Measurements from ENCODE around the gene CCL21. TPM values are rescaled to one million over a fixed set of nuclear protein-coding genes. Genes with fewer than 3 reads are reported as not detected.

CCL21 gene
- total and polyA plus RNA-seq, 2 of the 8 experiments (the other 6 are each of a cell fraction or from before 2014, with no cell fraction given) = not detected

GRCh38 chr9:34669809-34670562, 40.0 kb downstream of the CCL21 start:
- Histone ChIP-seq H3K56ac (replicated peaks; ENCODE audit: insufficient read length, low read depth, low read length) (no peak overlapping the region), H2BK12ac (ENCODE audit: low read depth, low read length) (no peak overlapping the region), H3K4me1 (replicated peaks in 1 of 4; ENCODE audit: control insufficient read depth in 3 of 4, insufficient read depth in 4 of 4, low read length in 3 of 4) (peaks cover 0 to 1% (median 0%) of the 10 kb centered on the region in 4 experiments; a peak in 1 of 7 replicates), H3K23me2 (ENCODE audit: low read depth, low read length) (peaks cover 4% of the 10 kb centered on the region; the same call in 1 of the 2 replicates), H3K79me1 (ENCODE audit: low read depth, low read length) (no peaks in the 10 kb centered on the region), H4K91ac (replicated peaks; ENCODE audit: insufficient read length, low read length) (no peak overlapping the region), H2BK5ac (ENCODE audit: low read depth, low read length) (no peak overlapping the region), H4K5ac (ENCODE audit: insufficient read length, low read depth, low read length) (no peak overlapping the region), H3K23ac (ENCODE audit: insufficient read length) (no peak overlapping the region), H3K27me3 (replicated peaks in 1 of 4; ENCODE audit: control insufficient read depth in 3 of 4, extremely low read depth in 1 of 4, insufficient read depth in 3 of 4, low read length in 3 of 4) (no peaks in the 10 kb centered on the region), H2AFZ (ENCODE audit: low read length) (no peak overlapping the region), H2BK120ac (replicated peaks; ENCODE audit: low read depth, low read length) (no peak overlapping the region), H3K18ac (ENCODE audit: extremely low read depth, low read length) (no peak overlapping the region), H2BK15ac (ENCODE audit: low read length) (no peak overlapping the region), H3K9me3 (ENCODE audit: insufficient read depth in 2 of 2, low read depth in 1 of 2, low read length in 1 of 2) (peaks cover 3 to 5% of the 10 kb centered on the region in 2 experiments; a peak in 1 of 4 replicates), H2AK5ac (ENCODE audit: low read depth, low read length) (no peak overlapping the region), H3K27ac (ENCODE audit: low read depth, low read length) (no peak overlapping the region), H3K14ac (ENCODE audit: insufficient read length) (no peak overlapping the region), H4K8ac (ENCODE audit: extremely low read depth, insufficient read depth, low read length) (no peak overlapping the region), H3K79me2 (ENCODE audit: control insufficient read depth in 1 of 2, insufficient read depth in 2 of 2, low read length in 2 of 2) (peaks cover 0 to 8% of the 10 kb centered on the region in 2 experiments; a peak in 1 of 4 replicates), H4K20me1 (replicated peaks in 1 of 2; ENCODE audit: control insufficient read depth in 1 of 2, insufficient read depth in 2 of 2, low read length in 2 of 2) (peaks cover 0 to 6% of the 10 kb centered on the region in 2 experiments), H2BK20ac (ENCODE audit: low read length) (no peak overlapping the region), H3K4ac (replicated peaks; ENCODE audit: insufficient read length, low read depth, low read length) (no peak overlapping the region), H3K9ac (replicated peaks in 1 of 4; ENCODE audit: extremely low read depth in 1 of 4, low read depth in 3 of 4, low read length in 3 of 4) (no peak overlapping the region), H3K4me2 (ENCODE audit: insufficient read depth in 1 of 2, low read depth in 2 of 2, low read length in 2 of 2) (no peak overlapping the region), H3K4me3 (ENCODE audit: extremely low read depth in 1 of 4, insufficient read depth in 2 of 4, low read depth in 3 of 4, low read length in 4 of 4) (no peak overlapping the region), H3K36me3 (ENCODE audit: control insufficient read depth in 2 of 4, insufficient read depth in 4 of 4, low read length in 3 of 4) (peaks cover 0 to 5% (median 0%) of the 10 kb centered on the region in 4 experiments; a peak in 3 of 8 replicates)
- WGBS, 2 experiments (ENCODE audit: extremely low coverage in 1 of 2, insufficient coverage in 1 of 2, insufficient read length in 1 of 2, insufficient replicate concordance in 2 of 2, low coverage in 1 of 2, low lambda C conversion rate in 2 of 2, missing lambda C conversion rate in 1 of 2) = 77% methylated on average over 5 of the region's 5 CpGs; no CpG with 5 or more reads in 1 of the 2 experiments
- POLR2A ChIA-PET (ENCODE audit: partially characterized antibody) = interaction anchor here (0.8 to 1.2 kb wide), 3 partner anchors 9 to 320 kb away, joined by 3 to 4 read pairs (median 3); partner anchors contain the start of gene IL11RA
- CTCF ChIA-PET (ENCODE audit: partially characterized antibody) = interaction anchor here (0.6 to 5.5 kb wide), 4 partner anchors 13 to 40 kb away, joined by 3 to 27 read pairs (median 4); no protein-coding TSS in a partner anchor
- TF ChIP-seq SUZ12 (IDR thresholded peaks at IDR 0.05; ENCODE audit: low read length) = no peak
- no peak for TF ChIP-seq CHD1 (IDR thresholded peaks at IDR 0.05; ENCODE audit: low read depth, low read length)
- TF ChIP-seq HDAC6 (IDR thresholded peaks at IDR 0.05; ENCODE audit: low read depth, low read length) = no peak
- TF ChIP-seq KDM1A (IDR thresholded peaks at IDR 0.05; ENCODE audit: borderline replicate concordance, low read length) = no peak
- no peak for TF ChIP-seq SIX5 (IDR thresholded peaks at IDR 0.05; ENCODE audit: low read depth, low read length)
- FAIRE-seq = no peak
- DNase-seq (ENCODE audit: low read depth in 1 of 2, low spot score in 2 of 2) = no peak

Data from H1 (cell line).